NCI-H226 (cell line): ENCODE measurements around the gene SUPT20HL1.

ENCODE experiments used
- DNase-seq: peaks from one replicate; pipeline ENCODE4 v3.0.0-alpha.2; 2015

SUPT20HL1 gene

GRCh38 chrX:24399550-24399949, 39.1 kb downstream of the SUPT20HL1 start:
- no peak for DNase-seq

- DNase-seq, result no peak
Measured at GRCh38 chrX:24405959-24406358, 45.5 kb downstream of the SUPT20HL1 start.
